GM12892 (cell line): ENCODE data around the gene CCL19.

Experiments
- POLR2A ChIP-seq: IDR thresholded peaks from 2 replicates; pipeline ENCODE4 v1.6.1; 2011; ENCODE audit warnings: low read depth, low read length, control low read depth
- POLR2AphosphoS5 ChIP-seq: IDR thresholded peaks from 2 replicates; pipeline ENCODE4 v1.6.1; 2011; ENCODE audit warnings: low read depth, low read length, control low read depth

DNA sequence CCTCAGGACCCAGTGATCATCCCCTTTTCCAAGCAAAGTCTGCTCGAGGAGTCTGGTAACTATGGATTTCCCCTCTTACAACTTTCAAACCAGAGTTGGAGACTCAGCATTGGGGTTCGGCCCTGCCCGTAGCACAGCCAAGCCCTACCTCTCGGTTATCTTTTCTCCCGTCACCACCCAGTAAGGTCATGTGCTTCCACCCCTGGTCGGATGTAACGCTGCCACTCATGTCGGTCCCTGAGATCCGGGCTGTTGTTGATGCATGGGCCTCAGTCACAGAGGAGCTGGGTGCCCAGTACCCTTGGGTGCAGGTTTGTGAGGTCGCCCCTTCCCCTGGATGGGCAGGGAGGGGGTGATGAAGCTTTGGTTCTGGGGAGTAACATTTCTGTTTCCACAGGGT, 43.4 kb downstream of the CCL19 start:
- TF ChIP-seq POLR2AphosphoS5, result no peak
- TF ChIP-seq POLR2A, result no peak
